ENCODE measurements around the gene UBE2I. TPM values are rescaled to one million over a fixed set of nuclear protein-coding genes. Genes with fewer than 3 reads are reported as not detected.

The UBE2I gene
- total RNA-seq, 1 experiment from 2014 or later: 53.7 TPM

DNA sequence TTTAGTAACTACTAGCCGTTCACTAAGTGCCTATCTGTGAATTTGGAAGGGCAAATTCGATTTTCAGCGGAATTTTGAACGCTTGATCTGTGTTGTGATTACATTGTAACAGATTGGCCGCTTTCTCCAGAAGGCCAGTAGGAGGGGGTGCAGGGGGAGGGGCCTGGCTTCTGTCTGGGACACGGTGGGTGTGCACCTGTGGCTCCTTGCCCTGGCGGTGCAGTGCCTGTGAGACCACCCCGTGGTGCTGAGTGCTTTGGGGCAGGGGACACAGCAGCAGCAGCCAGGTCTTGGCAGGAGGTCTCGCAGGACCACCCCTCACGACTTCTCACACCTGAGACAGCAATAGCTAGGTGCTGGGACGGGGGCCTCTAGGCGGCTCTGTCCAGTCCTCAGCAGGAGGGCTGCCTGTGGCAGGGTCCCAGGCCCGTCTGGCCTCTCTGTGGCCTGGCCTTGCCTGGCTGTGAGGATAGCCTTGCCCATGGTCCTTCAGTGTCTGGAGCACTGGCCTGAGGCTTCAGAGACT is 1.8 kb downstream of the UBE2I start:
- H3K27me3 ChIP-seq (ENCODE audit: low read length): no peaks in the 10 kb centered on the region
- peak overlapping the region; percentile 79 for H3K4me2 ChIP-seq (ENCODE audit: low read depth, low read length, poor library complexity, severe bottlenecking)
- H3K9me3 ChIP-seq (ENCODE audit: low read length): no peaks in the 10 kb centered on the region
- H4K20me1 ChIP-seq (ENCODE audit: insufficient read depth, low read depth, low read length): peaks cover 45% of the 10 kb centered on the region
- no peak for DNase-seq
- no peaks in the 10 kb centered on the region for H3K9me2 ChIP-seq (replicated peaks; ENCODE audit: insufficient read depth, low read length)
- no peak overlapping the region for H2AFZ ChIP-seq (ENCODE audit: low read length)
- H3K4me3 ChIP-seq (ENCODE audit: low read length): peak overlapping the region; percentile 91
- no peak overlapping the region; the same call in 1 of the 2 replicates for H3K27ac ChIP-seq (ENCODE audit: low read length)
- H3K9ac ChIP-seq (ENCODE audit: low read length): peak overlapping the region; percentile 89
- H3K79me2 ChIP-seq (ENCODE audit: low read length): peaks cover 61% of the 10 kb centered on the region
- peaks cover 22% of the 10 kb centered on the region; the same call in 1 of the 2 replicates for H3K36me3 ChIP-seq (ENCODE audit: insufficient read depth, low read length)
- H3K4me1 ChIP-seq (ENCODE audit: low read length): peaks cover 18% of the 10 kb centered on the region

DNA sequence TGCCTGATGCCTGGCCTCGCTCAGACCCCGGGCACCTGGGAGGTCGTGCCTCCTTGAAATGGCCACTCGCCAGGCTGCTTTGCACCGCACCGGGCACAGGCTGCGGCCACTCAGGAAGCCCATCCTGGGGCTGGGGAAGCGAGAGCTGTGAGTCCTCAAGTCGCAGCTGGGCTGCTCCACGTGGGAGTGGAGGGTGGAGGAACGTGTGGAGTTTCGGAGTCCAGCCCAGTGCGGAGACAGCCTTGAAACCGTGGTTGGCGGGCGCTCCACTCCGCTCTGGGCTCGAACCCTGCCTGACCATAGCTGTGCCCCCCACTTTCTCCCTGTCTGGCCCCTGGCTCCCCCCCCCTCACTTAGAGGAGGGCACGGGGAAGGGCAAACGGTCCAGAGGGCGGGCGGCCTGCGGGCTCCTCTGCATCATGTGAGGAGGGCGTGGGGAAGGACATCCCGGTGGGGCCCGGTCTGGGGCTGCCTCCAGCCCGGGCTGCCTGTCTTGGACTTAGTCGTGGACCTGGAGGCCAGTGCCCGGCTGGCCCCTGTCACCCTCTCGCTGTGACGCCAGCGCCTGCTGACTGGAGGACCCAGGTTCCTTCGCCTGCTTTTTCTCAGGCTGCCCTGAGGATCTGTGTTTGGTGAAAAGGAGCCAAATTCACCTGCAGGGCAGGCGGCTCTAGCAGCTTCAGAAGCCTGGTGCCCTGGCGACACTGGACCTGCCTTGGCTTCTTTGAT is 2.5 kb downstream of the UBE2I start:
- Histone ChIP-seq H3K4me2 (ENCODE audit: low read depth, low read length, poor library complexity, severe bottlenecking) (peak overlapping the region; percentile 79), H2AFZ (ENCODE audit: low read length) (no peak overlapping the region), H3K4me1 (ENCODE audit: low read length) (peaks cover 18% of the 10 kb centered on the region), H3K79me2 (ENCODE audit: low read length) (peaks cover 62% of the 10 kb centered on the region), H3K9ac (ENCODE audit: low read length) (peak overlapping the region; percentile 89; the same call in 1 of the 2 replicates), H3K27ac (ENCODE audit: low read length) (no peak overlapping the region), H3K9me2 (replicated peaks; ENCODE audit: insufficient read depth, low read length) (no peaks in the 10 kb centered on the region), H3K27me3 (ENCODE audit: low read length) (no peaks in the 10 kb centered on the region), H4K20me1 (ENCODE audit: insufficient read depth, low read depth, low read length) (peaks cover 47% of the 10 kb centered on the region), H3K36me3 (ENCODE audit: insufficient read depth, low read length) (peaks cover 24% of the 10 kb centered on the region; the same call in 1 of the 2 replicates), H3K9me3 (ENCODE audit: low read length) (no peaks in the 10 kb centered on the region), H3K4me3 (ENCODE audit: low read length) (peak overlapping the region; percentile 91; the same call in 1 of the 2 replicates)
- DNase-seq: no peak

DNA sequence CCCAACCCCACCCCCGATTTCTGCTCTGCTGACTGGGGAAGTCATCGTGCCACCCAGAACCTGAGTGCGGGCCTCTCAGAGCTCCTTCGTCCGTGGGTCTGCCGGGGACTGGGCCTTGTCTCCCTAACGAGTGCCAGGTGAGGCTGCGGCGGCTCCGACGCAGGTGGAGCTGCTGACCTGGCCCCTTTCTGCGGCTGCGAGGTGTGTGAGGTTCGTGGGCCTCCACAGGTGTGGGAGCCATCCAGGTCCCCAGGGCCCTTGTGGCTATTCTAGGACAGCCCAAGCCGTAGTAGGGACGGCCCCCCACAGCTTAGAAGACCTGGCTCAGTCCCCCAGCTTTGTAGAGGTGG is 3.0 kb downstream of the UBE2I start:
- Histone ChIP-seq H3K4me3 (ENCODE audit: low read length) (no peak overlapping the region), H3K4me1 (ENCODE audit: low read length) (peaks cover 18% of the 10 kb centered on the region), H4K20me1 (ENCODE audit: insufficient read depth, low read depth, low read length) (peaks cover 47% of the 10 kb centered on the region), H3K27ac (ENCODE audit: low read length) (no peak overlapping the region), H3K4me2 (ENCODE audit: low read depth, low read length, poor library complexity, severe bottlenecking) (no peak overlapping the region), H3K79me2 (ENCODE audit: low read length) (peaks cover 66% of the 10 kb centered on the region), H3K27me3 (ENCODE audit: low read length) (no peaks in the 10 kb centered on the region), H3K9ac (ENCODE audit: low read length) (no peak overlapping the region), H3K36me3 (ENCODE audit: insufficient read depth, low read length) (peaks cover 28% of the 10 kb centered on the region; the same call in 1 of the 2 replicates), H2AFZ (ENCODE audit: low read length) (no peak overlapping the region), H3K9me3 (ENCODE audit: low read length) (no peaks in the 10 kb centered on the region), H3K9me2 (replicated peaks; ENCODE audit: insufficient read depth, low read length) (no peaks in the 10 kb centered on the region)
- DNase-seq: no peak

DNA sequence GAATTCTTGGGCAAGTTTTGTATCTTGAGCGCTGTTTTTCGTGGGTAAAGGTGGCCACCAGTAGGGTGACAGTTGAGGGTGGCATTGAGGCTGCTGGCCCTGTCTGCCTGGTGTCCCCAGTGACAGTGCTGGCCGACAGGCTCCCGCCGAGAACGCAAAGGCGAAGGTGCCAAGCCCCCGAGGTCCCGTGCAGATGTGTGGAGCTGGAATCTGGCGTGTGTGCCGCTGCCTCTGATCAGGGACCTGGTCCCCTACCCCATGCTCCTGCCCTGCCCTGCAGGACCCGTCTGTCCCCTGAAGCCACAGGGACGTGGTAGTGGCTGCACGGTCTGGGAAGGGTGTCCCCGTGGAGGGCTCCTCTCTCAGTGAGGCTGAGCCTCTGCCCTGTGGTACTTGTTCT is 3.5 kb downstream of the UBE2I start:
- no peaks in the 10 kb centered on the region for H3K9me2 ChIP-seq (replicated peaks; ENCODE audit: insufficient read depth, low read length)
- peaks cover 18% of the 10 kb centered on the region for H3K4me1 ChIP-seq (ENCODE audit: low read length)
- H3K9me3 ChIP-seq (ENCODE audit: low read length): no peaks in the 10 kb centered on the region
- no peak overlapping the region for H3K4me2 ChIP-seq (ENCODE audit: low read depth, low read length, poor library complexity, severe bottlenecking)
- no peak overlapping the region for H3K4me3 ChIP-seq (ENCODE audit: low read length)
- DNase-seq: no peak
- H3K9ac ChIP-seq (ENCODE audit: low read length): no peak overlapping the region
- no peak overlapping the region for H2AFZ ChIP-seq (ENCODE audit: low read length)
- peaks cover 66% of the 10 kb centered on the region for H3K79me2 ChIP-seq (ENCODE audit: low read length)
- no peaks in the 10 kb centered on the region for H3K27me3 ChIP-seq (ENCODE audit: low read length)
- peaks cover 50% of the 10 kb centered on the region for H4K20me1 ChIP-seq (ENCODE audit: insufficient read depth, low read depth, low read length)
- H3K27ac ChIP-seq (ENCODE audit: low read length): no peak overlapping the region
- H3K36me3 ChIP-seq (ENCODE audit: insufficient read depth, low read length): peaks cover 32% of the 10 kb centered on the region; the same call in 1 of the 2 replicates

DNA sequence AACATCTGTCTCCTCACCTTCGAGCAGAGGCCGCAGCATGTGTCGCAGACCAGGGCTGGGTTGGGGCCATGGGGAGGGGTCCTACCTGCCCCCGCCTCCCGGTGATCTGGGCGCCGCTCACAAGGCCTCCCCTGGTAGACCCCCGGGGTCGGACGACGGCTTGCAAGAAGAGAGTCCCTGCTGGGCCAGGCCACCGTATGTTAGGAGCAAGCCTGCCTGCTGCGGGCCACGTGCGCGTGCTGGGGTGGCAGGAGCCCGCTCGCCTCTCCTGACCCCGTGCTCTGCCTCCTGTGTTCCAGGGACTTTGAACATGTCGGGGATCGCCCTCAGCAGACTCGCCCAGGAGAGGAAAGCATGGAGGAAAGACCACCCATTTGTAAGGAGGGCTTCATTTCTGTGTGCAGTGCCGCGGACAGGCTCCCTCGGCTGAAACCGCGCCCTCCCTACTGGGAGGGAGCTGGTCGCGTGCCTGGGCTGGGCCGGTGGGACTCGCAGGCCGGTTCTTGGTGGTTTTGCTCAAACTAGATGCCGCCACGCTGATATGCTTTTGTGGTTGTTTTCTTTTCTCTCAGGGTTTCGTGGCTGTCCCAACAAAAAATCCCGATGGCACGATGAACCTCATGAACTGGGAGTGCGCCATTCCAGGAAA is 4.4 kb downstream of the UBE2I start:
- peaks cover 15% of the 10 kb centered on the region for H3K4me1 ChIP-seq (ENCODE audit: low read length)
- no peak overlapping the region for H3K9ac ChIP-seq (ENCODE audit: low read length)
- peaks cover 66% of the 10 kb centered on the region for H3K79me2 ChIP-seq (ENCODE audit: low read length)
- H2AFZ ChIP-seq (ENCODE audit: low read length): no peak overlapping the region
- DNase-seq: no peak
- H3K36me3 ChIP-seq (ENCODE audit: insufficient read depth, low read length): peaks cover 40% of the 10 kb centered on the region
- no peak overlapping the region for H3K27ac ChIP-seq (ENCODE audit: low read length)
- no peaks in the 10 kb centered on the region for H3K9me2 ChIP-seq (replicated peaks; ENCODE audit: insufficient read depth, low read length)
- peaks cover 57% of the 10 kb centered on the region for H4K20me1 ChIP-seq (ENCODE audit: insufficient read depth, low read depth, low read length)
- no peaks in the 10 kb centered on the region for H3K27me3 ChIP-seq (ENCODE audit: low read length)
- no peak overlapping the region for H3K4me2 ChIP-seq (ENCODE audit: low read depth, low read length, poor library complexity, severe bottlenecking)
- H3K4me3 ChIP-seq (ENCODE audit: low read length): no peak overlapping the region
- H3K9me3 ChIP-seq (ENCODE audit: low read length): no peaks in the 10 kb centered on the region

DNA sequence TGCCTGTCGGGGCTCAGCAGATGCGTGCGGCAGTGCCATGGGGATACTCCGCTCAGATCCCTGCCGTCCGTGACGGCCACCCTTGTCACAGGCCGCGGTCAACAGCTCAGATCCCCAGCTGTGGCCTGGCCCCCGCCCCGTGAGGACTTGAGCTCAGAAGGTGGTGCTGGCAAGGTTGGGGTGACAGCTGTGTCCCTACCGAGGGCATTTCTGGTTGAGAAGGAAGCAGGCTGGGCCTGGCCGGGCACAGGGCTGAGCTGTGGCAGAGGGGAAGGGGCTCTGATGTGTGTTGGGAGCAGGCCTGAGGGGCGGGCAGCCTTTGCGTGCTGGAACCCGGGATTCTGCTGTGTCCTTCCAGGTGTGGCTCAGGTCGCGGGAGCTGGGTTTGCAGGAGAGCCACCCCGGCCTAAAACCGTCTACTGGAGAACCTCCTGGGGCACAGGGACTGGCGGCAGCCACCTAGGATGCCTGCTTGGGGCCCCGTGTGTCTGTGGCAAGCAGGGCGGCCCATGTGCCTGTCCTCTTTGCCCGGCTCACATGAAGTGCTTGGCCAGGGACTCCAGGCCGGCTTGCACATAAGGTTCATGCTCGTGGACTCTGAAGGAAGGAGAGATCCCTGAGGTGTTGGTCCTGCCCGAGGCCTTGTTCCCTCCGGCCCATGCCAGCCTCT is 5.1 kb downstream of the UBE2I start:
- peaks cover 57% of the 10 kb centered on the region for H4K20me1 ChIP-seq (ENCODE audit: insufficient read depth, low read depth, low read length)

DNA sequence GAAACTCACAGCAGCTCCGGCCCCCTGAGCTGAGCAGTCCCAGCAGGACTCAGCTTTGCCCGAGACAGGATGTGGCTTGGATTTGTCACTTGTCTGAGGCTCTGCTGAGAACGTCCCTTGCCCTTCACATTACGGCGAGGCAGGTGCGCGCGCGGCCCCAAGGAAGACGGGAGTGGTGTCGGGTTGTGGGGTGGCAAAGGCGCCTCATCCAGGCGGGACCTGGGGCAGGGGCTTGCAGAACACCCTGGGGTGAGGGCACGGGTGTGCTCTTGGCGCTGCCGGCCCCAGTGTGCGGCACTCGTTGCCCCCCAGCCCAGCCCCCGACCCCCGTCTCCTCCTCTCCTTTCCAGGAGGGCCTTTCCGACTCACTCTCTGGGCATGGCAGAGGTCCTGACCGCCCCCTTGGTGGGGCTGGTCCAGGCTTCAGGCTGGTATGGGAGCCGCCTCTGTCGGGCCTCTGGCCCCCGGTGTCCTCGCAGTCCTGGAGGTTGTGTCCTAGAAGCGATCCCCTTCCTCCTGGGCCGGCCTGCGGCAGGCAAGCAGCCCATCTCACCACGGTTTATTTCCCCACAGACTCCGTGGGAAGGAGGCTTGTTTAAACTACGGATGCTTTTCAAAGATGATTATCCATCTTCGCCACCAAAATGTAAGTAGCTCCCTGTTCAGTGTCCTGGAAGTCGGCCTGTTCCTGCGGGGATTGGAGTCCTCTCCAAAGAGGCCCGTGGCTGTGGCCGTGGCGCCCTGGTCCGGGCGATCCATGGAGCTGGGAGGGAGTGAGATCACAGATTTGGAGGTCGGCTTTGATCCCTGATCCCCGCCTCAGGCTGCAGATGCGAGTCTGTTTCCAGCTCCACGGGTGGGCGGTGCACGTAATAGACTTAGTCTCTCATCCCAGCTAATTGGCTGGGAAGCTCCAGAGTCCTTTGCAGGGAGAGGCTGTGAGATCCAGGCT is 5.9 kb downstream of the UBE2I start:
- peaks cover 43% of the 10 kb centered on the region for H3K36me3 ChIP-seq (ENCODE audit: insufficient read depth, low read length)
- H3K9ac ChIP-seq (ENCODE audit: low read length): no peak overlapping the region
- H3K79me2 ChIP-seq (ENCODE audit: low read length): peaks cover 61% of the 10 kb centered on the region
- H3K4me2 ChIP-seq (ENCODE audit: low read depth, low read length, poor library complexity, severe bottlenecking): no peak overlapping the region
- H3K9me2 ChIP-seq (replicated peaks; ENCODE audit: insufficient read depth, low read length): no peaks in the 10 kb centered on the region
- DNase-seq: no peak
- H3K27ac ChIP-seq (ENCODE audit: low read length): no peak overlapping the region
- no peak overlapping the region for H2AFZ ChIP-seq (ENCODE audit: low read length)
- no peaks in the 10 kb centered on the region for H3K27me3 ChIP-seq (ENCODE audit: low read length)
- no peak overlapping the region for H3K4me3 ChIP-seq (ENCODE audit: low read length)
- H3K9me3 ChIP-seq (ENCODE audit: low read length): no peaks in the 10 kb centered on the region
- H3K4me1 ChIP-seq (ENCODE audit: low read length): peaks cover 15% of the 10 kb centered on the region
- peaks cover 53% of the 10 kb centered on the region for H4K20me1 ChIP-seq (ENCODE audit: insufficient read depth, low read depth, low read length)

More for the DNA sequence above, 5.1 kb downstream of the UBE2I start:
- Histone ChIP-seq H3K4me3 (ENCODE audit: low read length) (no peak overlapping the region), H3K36me3 (ENCODE audit: insufficient read depth, low read length) (peaks cover 40% of the 10 kb centered on the region), H3K79me2 (ENCODE audit: low read length) (peaks cover 66% of the 10 kb centered on the region), H3K9me3 (ENCODE audit: low read length) (no peaks in the 10 kb centered on the region), H3K27me3 (ENCODE audit: low read length) (no peaks in the 10 kb centered on the region), H3K9ac (ENCODE audit: low read length) (no peak overlapping the region), H3K4me1 (ENCODE audit: low read length) (peaks cover 15% of the 10 kb centered on the region), H3K27ac (ENCODE audit: low read length) (no peak overlapping the region), H3K9me2 (replicated peaks; ENCODE audit: insufficient read depth, low read length) (no peaks in the 10 kb centered on the region), H3K4me2 (ENCODE audit: low read depth, low read length, poor library complexity, severe bottlenecking) (no peak overlapping the region), H2AFZ (ENCODE audit: low read length) (no peak overlapping the region)
- no peak for DNase-seq
